ENCODE data around the gene KATNIP.

DNA sequence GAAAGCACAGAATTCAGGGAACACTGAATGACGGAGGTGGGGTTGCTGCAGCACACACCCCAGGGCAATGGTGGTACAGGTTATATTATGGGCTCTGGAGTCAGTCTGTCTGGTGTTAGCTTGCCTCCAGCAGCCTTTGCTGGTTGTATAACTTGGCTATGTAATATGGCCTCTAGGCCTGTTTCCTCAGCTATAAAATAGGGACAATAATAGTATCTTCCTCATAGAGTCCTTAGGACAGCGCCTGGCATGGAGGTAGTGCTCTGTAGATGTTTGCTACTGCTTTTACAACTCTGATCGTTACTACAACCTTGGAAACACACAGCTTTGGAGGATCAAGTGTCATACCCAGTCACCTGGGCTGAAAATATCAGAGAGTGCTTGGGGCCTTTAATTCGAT lies 31.7 kb upstream of the KATNIP start:
- TF ChIP-seq, protein P1, sequence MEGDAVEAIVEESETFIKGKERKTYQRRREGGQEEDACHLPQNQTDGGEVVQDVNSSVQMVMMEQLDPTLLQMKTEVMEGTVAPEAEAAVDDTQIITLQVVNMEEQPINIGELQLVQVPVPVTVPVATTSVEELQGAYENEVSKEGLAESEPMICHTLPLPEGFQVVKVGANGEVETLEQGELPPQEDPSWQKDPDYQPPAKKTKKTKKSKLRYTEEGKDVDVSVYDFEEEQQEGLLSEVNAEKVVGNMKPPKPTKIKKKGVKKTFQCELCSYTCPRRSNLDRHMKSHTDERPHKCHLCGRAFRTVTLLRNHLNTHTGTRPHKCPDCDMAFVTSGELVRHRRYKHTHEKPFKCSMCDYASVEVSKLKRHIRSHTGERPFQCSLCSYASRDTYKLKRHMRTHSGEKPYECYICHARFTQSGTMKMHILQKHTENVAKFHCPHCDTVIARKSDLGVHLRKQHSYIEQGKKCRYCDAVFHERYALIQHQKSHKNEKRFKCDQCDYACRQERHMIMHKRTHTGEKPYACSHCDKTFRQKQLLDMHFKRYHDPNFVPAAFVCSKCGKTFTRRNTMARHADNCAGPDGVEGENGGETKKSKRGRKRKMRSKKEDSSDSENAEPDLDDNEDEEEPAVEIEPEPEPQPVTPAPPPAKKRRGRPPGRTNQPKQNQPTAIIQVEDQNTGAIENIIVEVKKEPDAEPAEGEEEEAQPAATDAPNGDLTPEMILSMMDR (IDR thresholded peaks at IDR 0.05), result no peak
- TF ChIP-seq POLR2AphosphoS5 (IDR thresholded peaks at IDR 0.05), result no peak
- no peak for TF ChIP-seq POLR2A (IDR thresholded peaks at IDR 0.05; ENCODE audit: low read depth)

Data from esophagus muscularis mucosa (tissue), 3 donors.